HG03045 (cell line): ENCODE measurements around the gene MXD4.
"Not testable (repeated sequence)": the region's sequence is repeated elsewhere in the genome, so short reads cannot be mapped to it uniquely, and the experiment has no call there.

Source experiments
- ATAC-seq: cut with Tn5 transposase; IDR thresholded peaks from one replicate; pipeline ENCODE4 v1.9.1; 2021; ENCODE audit warnings: mild to moderate bottlenecking, moderate library complexity; ENCODE audit not compliant: unreplicated experiment

Gene MXD4

GRCh38 chr4:2226261-2226660, 35.6 kb downstream of the MXD4 start:
- no peak for ATAC-seq

GRCh38 chr4:2222838-2223237, 39.1 kb downstream of the MXD4 start:
- no peak for ATAC-seq

GRCh38 chr4:2221378-2221777, 40.5 kb downstream of the MXD4 start:
- not testable (repeated sequence) for ATAC-seq

GRCh38 chr4:2220016-2220630, 41.8 kb downstream of the MXD4 start:
- no peak for ATAC-seq

GRCh38 chr4:2219233-2219760, 42.6 kb downstream of the MXD4 start:
- no peak for ATAC-seq

- no peak for ATAC-seq
Measured at GRCh38 chr4:2218436-2218835, 43.5 kb downstream of the MXD4 start.

GRCh38 chr4:2217726-2218125, 44.2 kb downstream of the MXD4 start:
- ATAC-seq: no peak

- no peak for ATAC-seq
Measured at GRCh38 chr4:2212831-2213230, 49.1 kb downstream of the MXD4 start.

GRCh38 chr4:2202789-2203188, 59.1 kb downstream of the MXD4 start:
- not testable (repeated sequence) for ATAC-seq
